ACC112 (cell line): ENCODE results near the gene UBE2L3.
"Not testable (repeated sequence)": the region's sequence is repeated elsewhere in the genome, so short reads cannot be mapped to it uniquely, and the experiment has no call there.

Experiments
- H2AFZ ChIP-seq: fragments of 200-600 bp; sonication (generic); one replicate; pipeline ENCODE4 v1.6.0; 2017; ENCODE audit warnings: antibody characterized with exemption, low read length; ENCODE audit not compliant: unreplicated experiment
- H3K27ac ChIP-seq: fragments of 200-600 bp; sonication (generic); 2 replicates; pipeline ENCODE4 v1.5.1; 2014; ENCODE audit warnings: low read depth, mild to moderate bottlenecking, antibody characterized with exemption, low read length, moderate library complexity
- H3K27me3 ChIP-seq: fragments of 200-600 bp; sonication (generic); 2 replicates; pipeline ENCODE4 v1.6.1; 2014; ENCODE audit warnings: mild to moderate bottlenecking, antibody characterized with exemption, low read length, moderate library complexity, mixed read lengths; ENCODE audit not compliant: insufficient read depth
- H3K36me3 ChIP-seq: fragments of 200-600 bp; sonication (generic); 2 replicates; pipeline ENCODE4 v1.6.1; 2016; ENCODE audit warnings: mild to moderate bottlenecking, antibody characterized with exemption, low read length, moderate library complexity, mixed read lengths; ENCODE audit not compliant: insufficient read depth
- H3K4me1 ChIP-seq: fragments of 200-600 bp; sonication (generic); one replicate; pipeline ENCODE4 v1.6.1; 2016; ENCODE audit warnings: low read length, mixed read lengths; ENCODE audit not compliant: insufficient read depth, unreplicated experiment, control insufficient read depth
- H3K4me3 ChIP-seq: fragments of 200-600 bp; sonication (generic); 2 replicates; pipeline ENCODE4 v1.5.1; 2014; ENCODE audit warnings: mild to moderate bottlenecking, low read depth, low read length
- H3K79me2 ChIP-seq: fragments of 200-600 bp; sonication (generic); one replicate; pipeline ENCODE4 v1.6.0; 2016; ENCODE audit warnings: low read length; ENCODE audit not compliant: control insufficient read depth, unreplicated experiment, insufficient read depth

Gene UBE2L3

GRCh38 chr22:21573293-21573734 lies 5.8 kb downstream of the UBE2L3 start:
- Histone ChIP-seq H3K4me3 (no peak overlapping the region), H2AFZ (no peak overlapping the region), H3K4me1 (peaks cover 30% of the 10 kb centered on the region), H3K27ac (no peak overlapping the region), H3K79me2 (peaks cover 90% of the 10 kb centered on the region), H3K27me3 (no peaks in the 10 kb centered on the region), H3K36me3 (no peaks in the 10 kb centered on the region)

DNA sequence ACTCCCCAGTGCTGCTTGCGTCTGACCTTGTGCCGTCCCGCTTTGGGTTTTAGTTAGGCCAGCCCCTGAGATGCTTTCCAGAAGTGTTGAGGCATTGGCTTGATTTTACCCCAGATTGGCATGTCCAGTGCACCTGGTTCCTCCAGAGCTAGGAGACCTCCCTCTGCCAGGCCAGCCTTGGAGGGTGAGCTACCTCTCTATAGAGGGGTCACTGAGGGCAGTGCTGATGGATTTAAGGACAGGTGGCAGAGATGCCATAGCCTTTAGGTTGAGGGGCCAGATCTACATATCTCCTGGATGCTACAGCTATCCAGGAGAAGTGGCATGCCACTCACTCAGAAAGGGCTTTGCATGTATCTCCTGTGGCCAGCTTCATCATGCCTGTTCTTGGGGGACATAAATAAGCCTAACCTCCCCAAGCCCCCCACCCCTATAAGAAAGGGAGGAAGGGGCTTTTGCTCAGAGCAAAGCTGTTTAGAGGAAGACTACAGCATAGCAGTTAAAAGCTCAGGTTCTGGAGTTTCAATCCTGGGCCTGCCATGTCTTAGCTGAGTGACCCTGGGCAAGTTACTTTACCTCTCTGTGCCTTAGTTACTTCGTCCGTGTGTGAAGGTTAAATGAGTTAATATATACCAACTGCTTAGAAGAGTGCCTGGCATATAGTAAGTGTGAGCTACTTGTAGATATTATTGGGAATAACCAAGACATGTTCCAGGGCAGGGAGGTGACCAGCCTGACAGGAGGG lies 6.4 kb downstream of the UBE2L3 start:
- H3K4me3 ChIP-seq = no peak overlapping the region
- no peaks in the 10 kb centered on the region for H3K36me3 ChIP-seq
- H3K27ac ChIP-seq = no peak overlapping the region
- peaks cover 30% of the 10 kb centered on the region for H3K4me1 ChIP-seq
- peaks cover 88% of the 10 kb centered on the region for H3K79me2 ChIP-seq
- H3K27me3 ChIP-seq = no peaks in the 10 kb centered on the region
- no peak overlapping the region for H2AFZ ChIP-seq

- Histone ChIP-seq H3K27ac (no peak overlapping the region), H3K4me3 (no peak overlapping the region), H3K4me1 (peaks cover 1% of the 10 kb centered on the region), H3K79me2 (peaks cover 80% of the 10 kb centered on the region), H3K27me3 (no peaks in the 10 kb centered on the region), H3K36me3 (no peaks in the 10 kb centered on the region), H2AFZ (no peak overlapping the region)
Observed at GRCh38 chr22:21579474-21579851, 11.9 kb downstream of the UBE2L3 start.

DNA sequence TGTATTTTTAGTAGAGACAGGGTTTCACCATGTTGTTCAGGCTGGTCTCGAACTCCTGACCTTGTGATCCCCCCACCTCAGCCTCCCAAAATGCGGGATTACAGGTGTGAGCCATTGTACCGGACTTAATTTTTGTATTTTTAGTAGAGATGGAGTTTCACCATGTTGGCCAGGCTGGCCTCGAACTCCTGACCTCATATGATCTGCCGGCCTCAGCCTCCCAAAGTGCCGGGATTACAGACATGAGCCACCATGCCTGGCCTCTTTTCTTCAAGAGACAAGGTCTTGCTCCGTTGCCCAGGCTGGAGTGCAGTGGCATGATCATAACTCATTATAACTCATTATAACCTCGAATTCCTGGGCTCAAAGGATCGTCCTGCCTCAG lies 13.1 kb downstream of the UBE2L3 start:
- H3K27ac ChIP-seq, H3K36me3 ChIP-seq, H3K27me3 ChIP-seq, H2AFZ ChIP-seq, H3K4me1 ChIP-seq, H3K4me3 ChIP-seq: not testable (repeated sequence)
- peaks cover 84% of the 10 kb centered on the region for H3K79me2 ChIP-seq

- not testable (repeated sequence) for H3K4me1 ChIP-seq, H3K4me3 ChIP-seq, H2AFZ ChIP-seq, H3K36me3 ChIP-seq, H3K27me3 ChIP-seq, H3K27ac ChIP-seq
- peaks cover 84% of the 10 kb centered on the region for H3K79me2 ChIP-seq
Observed at GRCh38 chr22:21581009-21581713, 13.6 kb downstream of the UBE2L3 start.

- Histone ChIP-seq H2AFZ (no peak overlapping the region), H3K4me3 (no peak overlapping the region), H3K4me1 (no peaks in the 10 kb centered on the region), H3K36me3 (no peaks in the 10 kb centered on the region), H3K27me3 (no peaks in the 10 kb centered on the region), H3K79me2 (peaks cover 77% of the 10 kb centered on the region), H3K27ac (no peak overlapping the region)
Observed at GRCh38 chr22:21582801-21583740, 15.6 kb downstream of the UBE2L3 start.

DNA sequence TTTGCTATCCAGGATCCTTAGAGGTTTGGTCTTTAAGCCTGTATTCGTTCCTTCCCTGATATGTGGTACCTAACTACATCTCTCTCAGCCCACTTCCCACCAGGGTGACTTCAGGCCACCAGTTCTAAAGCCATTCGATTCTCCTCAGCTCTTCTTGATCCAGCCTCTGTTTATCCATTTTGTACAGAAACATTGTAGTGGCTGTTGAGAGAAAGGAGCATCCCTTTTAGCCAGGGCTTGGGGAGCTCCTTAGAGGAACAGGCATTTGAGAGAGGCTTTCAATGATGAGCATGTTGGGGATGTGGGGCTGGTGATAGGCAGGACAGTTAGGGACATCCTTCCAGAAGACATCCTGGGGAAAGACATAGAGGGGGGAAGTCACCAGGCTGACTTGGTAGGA lies 17.9 kb downstream of the UBE2L3 start:
- Histone ChIP-seq H2AFZ (no peak overlapping the region), H3K79me2 (peaks cover 71% of the 10 kb centered on the region), H3K27ac (no peak overlapping the region), H3K4me1 (no peaks in the 10 kb centered on the region), H3K36me3 (no peaks in the 10 kb centered on the region), H3K27me3 (no peaks in the 10 kb centered on the region), H3K4me3 (no peak overlapping the region)

- H3K4me3 ChIP-seq = no peak overlapping the region
- H3K36me3 ChIP-seq = no peaks in the 10 kb centered on the region
- no peak overlapping the region for H2AFZ ChIP-seq
- peaks cover 69% of the 10 kb centered on the region for H3K79me2 ChIP-seq
- no peaks in the 10 kb centered on the region for H3K27me3 ChIP-seq
- H3K27ac ChIP-seq = no peak overlapping the region
- H3K4me1 ChIP-seq = no peaks in the 10 kb centered on the region
Observed at GRCh38 chr22:21587803-21588611, 20.5 kb downstream of the UBE2L3 start.

DNA sequence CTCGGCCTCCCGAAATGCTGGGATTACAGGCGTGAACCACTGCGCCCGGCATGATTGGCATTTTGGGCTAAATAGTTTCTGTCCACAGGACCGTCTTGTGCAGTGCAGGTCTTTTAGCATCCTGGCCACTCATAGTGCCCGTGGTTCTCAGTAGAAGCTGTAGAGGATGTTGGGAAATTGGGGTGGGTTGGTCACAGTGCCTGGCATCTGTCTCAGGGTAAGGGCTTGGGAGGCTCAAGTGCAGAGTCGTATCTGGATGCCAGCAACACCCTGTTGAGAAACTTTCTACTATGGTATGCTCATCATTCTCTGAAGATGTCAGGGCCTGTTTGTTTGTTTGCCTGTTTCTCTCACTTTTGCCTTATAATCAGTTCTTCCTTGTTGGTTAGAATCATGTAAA lies 21.9 kb downstream of the UBE2L3 start:
- Histone ChIP-seq H3K36me3 (no peaks in the 10 kb centered on the region), H3K4me1 (no peaks in the 10 kb centered on the region), H3K27me3 (no peaks in the 10 kb centered on the region)

More for the DNA sequence above, 21.9 kb downstream of the UBE2L3 start:
- H3K27ac ChIP-seq = no peak overlapping the region
- peaks cover 75% of the 10 kb centered on the region for H3K79me2 ChIP-seq
- H3K4me3 ChIP-seq = no peak overlapping the region
- no peak overlapping the region for H2AFZ ChIP-seq
